H1 (cell line): Measurements from ENCODE around the gene CIAO3. TPM values are rescaled to one million over a fixed set of nuclear protein-coding genes. Genes with fewer than 3 reads are reported as not detected.

Experiments
- CTCF ChIA-PET: fragments of 300-600 bp; sonication (Branson Sonifier 250); formaldehyde crosslinking; loops from one replicate; lab custom pipeline; 2021; ENCODE audit not compliant: partially characterized antibody; lab: Charles Lee
- POLR2A ChIA-PET: fragments of 300-600 bp; sonication (Branson Sonifier 250); formaldehyde crosslinking; loops from one replicate; lab custom pipeline; 2021; ENCODE audit warnings: inconsistent platforms; ENCODE audit not compliant: partially characterized antibody; lab: Charles Lee
- DNase-seq, 2 experiments: peaks; one replicate each; pipeline versions ENCODE4 v3.0.0 to v3.0.0-alpha.2; 2010 to 2022; ENCODE audit warnings: low spot score in 2 of 2, low read depth in 1 of 2, mixed read lengths in 1 of 2
- FAIRE-seq: peaks from 2 replicates; lab custom pipeline; 2011; peaks lifted over from hg19 to GRCh38; lab: Jason Lieb, UNC
- H2AFZ ChIP-seq: 2 replicates; pipeline ENCODE4 v1.8.1; 2012; ENCODE audit warnings: low read length, inconsistent platforms
- H2AK5ac ChIP-seq: 2 replicates; pipeline ENCODE4 v1.6.1; 2013; ENCODE audit warnings: low read depth, low read length
- H2BK120ac ChIP-seq: replicated peaks from 2 replicates; pipeline ENCODE3; 2013; ENCODE audit warnings: low read depth, low read length, inconsistent platforms
- H2BK12ac ChIP-seq: 2 replicates; pipeline ENCODE4 v1.6.1; 2013; ENCODE audit warnings: low read depth, low read length
- H2BK15ac ChIP-seq: 2 replicates; pipeline ENCODE4 v1.6.1; 2013; ENCODE audit warnings: low read length
- H2BK20ac ChIP-seq: 2 replicates; pipeline ENCODE4 v1.6.1; 2013; ENCODE audit warnings: low read length
- H2BK5ac ChIP-seq: 2 replicates; pipeline ENCODE4 v1.6.1; 2013; ENCODE audit warnings: low read depth, low read length
- H3K14ac ChIP-seq: 2 replicates; pipeline ENCODE4 v1.6.1; 2013; ENCODE audit warnings: inconsistent platforms; ENCODE audit not compliant: insufficient read length
- H3K18ac ChIP-seq: 2 replicates; pipeline ENCODE4 v1.6.1; 2013; ENCODE audit warnings: low read length; ENCODE audit errors: extremely low read depth
- H3K23ac ChIP-seq: 2 replicates; pipeline ENCODE4 v1.6.1; 2013; ENCODE audit warnings: inconsistent platforms; ENCODE audit not compliant: insufficient read length
- H3K23me2 ChIP-seq: 2 replicates; pipeline ENCODE4 v1.6.1; 2013; ENCODE audit warnings: low read depth, low read length
- H3K27ac ChIP-seq: 2 replicates; pipeline ENCODE4 v1.6.1; 2011; ENCODE audit warnings: low read depth, low read length, inconsistent platforms
- H3K27me3 ChIP-seq, 4 experiments: replicated peaks in 1 of 4; 1 replicate in 1 of 4; 2 replicates in 3 of 4; pipeline versions ENCODE4 v1.6.1 to v1.8.1; 2011 to 2013; ENCODE audit warnings: low read length in 3 of 4, mild to moderate bottlenecking in 3 of 4, inconsistent platforms in 2 of 4, mixed read lengths in 2 of 4, moderate library complexity in 1 of 4; ENCODE audit not compliant: control insufficient read depth in 3 of 4, insufficient read depth in 3 of 4; ENCODE audit errors: extremely low read depth in 1 of 4
- H3K36me3 ChIP-seq, 4 experiments: 2 replicates each; pipeline versions ENCODE4 v1.6.1 to v1.8.1; 2011 to 2013; ENCODE audit warnings: mild to moderate bottlenecking in 4 of 4, low read length in 3 of 4, moderate library complexity in 2 of 4, control low read depth in 1 of 4, inconsistent platforms in 1 of 4; ENCODE audit not compliant: insufficient read depth in 4 of 4, control insufficient read depth in 2 of 4
- H3K4ac ChIP-seq: replicated peaks from 2 replicates; pipeline ENCODE3; 2013; ENCODE audit warnings: low read length, low read depth, mixed read lengths, inconsistent platforms; ENCODE audit not compliant: insufficient read length
- H3K4me1 ChIP-seq, 4 experiments: replicated peaks in 1 of 4; 1 replicate in 1 of 4; 2 replicates in 3 of 4; pipeline versions ENCODE4 v1.6.1 to v1.8.1; 2011 to 2013; ENCODE audit warnings: low read length in 3 of 4, inconsistent platforms in 2 of 4, mixed read lengths in 1 of 4; ENCODE audit not compliant: insufficient read depth in 4 of 4, control insufficient read depth in 3 of 4
- H3K4me2 ChIP-seq, 2 experiments: 2 replicates each; pipeline versions ENCODE4 v1.6.1 to v1.8.1; 2011 to 2013; ENCODE audit warnings: low read depth in 2 of 2, low read length in 2 of 2, control low read depth in 1 of 2, inconsistent platforms in 1 of 2, mild to moderate bottlenecking in 1 of 2; ENCODE audit not compliant: insufficient read depth in 1 of 2
- H3K4me3 ChIP-seq, 4 experiments: fragments of 200-600, 300-600 bp in 1 of 4; sonication (generic), shearing (Covaris generic), sonication (Bioruptor Twin) in 1 of 4; 2 replicates each; pipeline versions ENCODE4 v1.5.1 to v1.8.1; 2011 to 2016; ENCODE audit warnings: low read length in 4 of 4, low read depth in 3 of 4, control low read depth in 2 of 4, inconsistent platforms in 2 of 4, mild to moderate bottlenecking in 2 of 4, mixed read lengths in 1 of 4, moderate library complexity in 1 of 4; ENCODE audit not compliant: insufficient read depth in 2 of 4; ENCODE audit errors: extremely low read depth in 1 of 4
- H3K56ac ChIP-seq: replicated peaks from 2 replicates; pipeline ENCODE3; 2013; ENCODE audit warnings: low read depth, mild to moderate bottlenecking, mixed read lengths, low read length, inconsistent platforms; ENCODE audit not compliant: insufficient read length
- H3K79me1 ChIP-seq: 2 replicates; pipeline ENCODE4 v1.6.1; 2013; ENCODE audit warnings: low read depth, low read length, control low read depth
- H3K79me2 ChIP-seq, 2 experiments: 2 replicates each; pipeline versions ENCODE4 v1.6.1 to v1.8.1; 2012 to 2013; ENCODE audit warnings: low read length in 2 of 2, mild to moderate bottlenecking in 2 of 2, inconsistent platforms in 1 of 2; ENCODE audit not compliant: insufficient read depth in 2 of 2, control insufficient read depth in 1 of 2
- H3K9ac ChIP-seq, 4 experiments: replicated peaks in 1 of 4; 1 replicate in 1 of 4; 2 replicates in 3 of 4; pipeline versions ENCODE4 v1.6.1 to v1.8.1; 2011 to 2013; ENCODE audit warnings: low read depth in 3 of 4, low read length in 3 of 4, control low read depth in 2 of 4, mild to moderate bottlenecking in 2 of 4, moderate library complexity in 2 of 4, inconsistent platforms in 1 of 4; ENCODE audit errors: extremely low read depth in 1 of 4
- H3K9me3 ChIP-seq, 2 experiments: 2 replicates each; pipeline versions ENCODE4 v1.6.1 to v1.8.1; 2012 to 2013; ENCODE audit warnings: mild to moderate bottlenecking in 2 of 2, moderate library complexity in 2 of 2, control low read depth in 1 of 2, inconsistent platforms in 1 of 2, low read depth in 1 of 2, low read length in 1 of 2, mixed read lengths in 1 of 2; ENCODE audit not compliant: insufficient read depth in 2 of 2
- H4K20me1 ChIP-seq, 2 experiments: replicated peaks in 1 of 2; 2 replicates each; pipeline versions ENCODE3 to v1.8.1; 2011 to 2013; ENCODE audit warnings: inconsistent platforms in 2 of 2, low read length in 2 of 2, mild to moderate bottlenecking in 1 of 2; ENCODE audit not compliant: insufficient read depth in 2 of 2, control insufficient read depth in 1 of 2
- H4K5ac ChIP-seq: 2 replicates; pipeline ENCODE4 v1.6.1; 2013; ENCODE audit warnings: low read length, low read depth, mixed read lengths, inconsistent platforms; ENCODE audit not compliant: insufficient read length
- H4K8ac ChIP-seq: 2 replicates; pipeline ENCODE4 v1.8.0; 2013; ENCODE audit warnings: mild to moderate bottlenecking, moderate library complexity, low read length, inconsistent platforms; ENCODE audit not compliant: insufficient read depth; ENCODE audit errors: extremely low read depth
- H4K91ac ChIP-seq: replicated peaks from 2 replicates; pipeline ENCODE3; 2013; ENCODE audit warnings: low read length, mixed read lengths, inconsistent platforms; ENCODE audit not compliant: insufficient read length
- BCL11A ChIP-seq, 2 experiments: IDR thresholded peaks; one replicate each; pipeline ENCODE4 v1.6.1; 2011; ENCODE audit warnings: low read depth in 2 of 2, low read length in 2 of 2, mild to moderate bottlenecking in 2 of 2
- CTCF ChIP-seq, 3 experiments: IDR thresholded peaks; 1 replicate in 2 of 3; 2 replicates in 1 of 3; pipeline versions ENCODE4 v1.5.1 to v1.6.1; 2011; ENCODE audit warnings: low read length in 3 of 3, mild to moderate bottlenecking in 3 of 3, inconsistent platforms in 2 of 3, low read depth in 1 of 3, moderate library complexity in 1 of 3; ENCODE audit not compliant: insufficient read depth in 1 of 3; ENCODE audit errors: control extremely low read depth in 1 of 3
- POLR2AphosphoS5 ChIP-seq: IDR thresholded peaks from 2 replicates; pipeline ENCODE4 v1.6.1; 2011; ENCODE audit warnings: low read depth, low read length
- POU5F1 ChIP-seq: IDR thresholded peaks from 2 replicates; pipeline ENCODE4 v1.6.1; 2011; ENCODE audit warnings: low read depth, mild to moderate bottlenecking, low read length, moderate library complexity
- RAD21 ChIP-seq, 2 experiments: IDR thresholded peaks in 1 of 2; conservative IDR thresholded peaks in 1 of 2; 2 replicates each; pipeline ENCODE4 v1.6.1; 2011; ENCODE audit warnings: low read depth in 2 of 2, low read length in 2 of 2, improper control_type of control experiment in 1 of 2, inconsistent platforms in 1 of 2, mild to moderate bottlenecking in 1 of 2, moderate library complexity in 1 of 2
- RXRA ChIP-seq: IDR thresholded peaks from 2 replicates; pipeline ENCODE4 v1.6.1; 2011; ENCODE audit warnings: low read depth, mild to moderate bottlenecking, low read length, moderate library complexity; ENCODE audit not compliant: insufficient read depth
- SP4 ChIP-seq: IDR thresholded peaks from 2 replicates; pipeline ENCODE4 v1.6.1; 2012; ENCODE audit warnings: low read length, inconsistent platforms
- TAF7 ChIP-seq: optimal IDR thresholded peaks from 2 replicates; pipeline ENCODE3; 2011; ENCODE audit warnings: low read depth, mild to moderate bottlenecking, inconsistent platforms, low read length, moderate library complexity, borderline replicate concordance
- WGBS, 2 experiments: shearing (Covaris generic) in 1 of 2; methylation state at CpG; one replicate each; pipeline versions ENCODE4 v1.1.6 to v1.1.7; 2013 to 2015; ENCODE audit warnings: low lambda C conversion rate in 2 of 2, mixed read lengths in 2 of 2, inconsistent platforms in 1 of 2, low coverage in 1 of 2, missing lambda C conversion rate in 1 of 2; ENCODE audit not compliant: insufficient replicate concordance in 2 of 2, insufficient coverage in 1 of 2, insufficient read length in 1 of 2; ENCODE audit errors: extremely low coverage in 1 of 2, missing lambda C conversion rate in 1 of 2; 5-methylcytosine and 5-hydroxymethylcytosine counted together
- polyA plus RNA-seq, 7 experiments: library from polyadenylated mRNA; depleted of rRNA in 3 of 7; stranded (reverse) in 5 of 7; unstranded in 2 of 7; fragments of >200 nt in 5 of 7; fragments of 200-250 nt in 2 of 7; gene quantifications; 1 replicate in 5 of 7; 2 replicates in 1 of 7; 4 replicates in 1 of 7; pipeline versions ENCODE4 v1.2.1 to v1.2.3, GENCODE V29; 2011 to 2013; ENCODE audit warnings: missing spikeins in 2 of 7, mixed read lengths in 2 of 7
- total RNA-seq: library from RNA; stranded (reverse); fragmentation: NEBNext Ultra II Directional; extraction: Animal tissue kit (Norgen Biotek cat#: 25700); gene quantifications from 2 replicates; pipeline ENCODE4 v1.2.1, GENCODE V29; 2021

The CIAO3 gene
- total and polyA plus RNA-seq, 2 of the 8 experiments (the other 6 are each of a cell fraction or from before 2014, with no cell fraction given): 20.0 to 20.4 TPM

GRCh38 chr16:733382-734207, 7.2 kb downstream of the CIAO3 start:
- H2AK5ac ChIP-seq: no peak overlapping the region
- TF ChIP-seq TAF7 (no peak), RAD21 (IDR thresholded peaks at IDR 0.05 in 1 of 2, conservative IDR thresholded peaks at IDR 0.05 in 1 of 2; ENCODE audit: low read depth in 2 of 2, low read length in 2 of 2) (peak; percentile 25 to 37; a peak in 3 of 4 replicates), CTCF (IDR thresholded peaks at IDR 0.05; ENCODE audit: control extremely low read depth in 1 of 3, insufficient read depth in 1 of 3, low read depth in 1 of 3, low read length in 3 of 3) (peak in 2 of 3 experiments; percentile 65 to 68; a peak in 3 of 4 replicates), POU5F1 (no peak), RXRA (no peak), BCL11A (IDR thresholded peaks at IDR 0.05; ENCODE audit: low read depth in 2 of 2, low read length in 2 of 2) (no peak), POLR2AphosphoS5 (no peak), SP4 (no peak)

More at GRCh38 chr16:733382-734207, 7.2 kb downstream of the CIAO3 start:
- Histone ChIP-seq H3K14ac (no peak overlapping the region), H3K4me3 (no peak overlapping the region), H4K8ac (no peak overlapping the region; the same call in none of the 2 replicates), H3K9ac (no peak overlapping the region), H3K23ac (no peak overlapping the region), H2BK15ac (no peak overlapping the region), H4K5ac (no peak overlapping the region), H4K91ac (no peak overlapping the region), H3K23me2 (peaks cover 3% of the 10 kb centered on the region; the same call in 1 of the 2 replicates), H2BK120ac (no peak overlapping the region), H3K4me2 (no peak overlapping the region), H2BK5ac (0 out of 2 replicates have a peak overlapping the region, but pooled peaks have one; percentile 60), H3K18ac (no peak overlapping the region), H3K79me2 (no peaks in the 10 kb centered on the region), H2AFZ (no peak overlapping the region), H3K56ac (no peak overlapping the region), H3K36me3 (peaks cover 0 to 3% (median 2%) of the 10 kb centered on the region in 4 experiments; a peak in 2 of 8 replicates), H3K4ac (no peak overlapping the region), H4K20me1 (peaks cover 2 to 11% of the 10 kb centered on the region in 2 experiments), H2BK20ac (no peak overlapping the region), H2BK12ac (no peak overlapping the region), H3K27ac (no peak overlapping the region), H3K9me3 (no peaks in the 10 kb centered on the region), H3K79me1 (no peaks in the 10 kb centered on the region), H3K4me1 (peaks cover 0 to 2% (median 0%) of the 10 kb centered on the region in 4 experiments; a peak in 2 of 7 replicates), H3K27me3 (no peaks in the 10 kb centered on the region)
- peak in 1 of 2 experiments; percentile 84 for DNase-seq
- ChIA-PET POLR2A (interaction anchor here (1.0 to 23.0 kb wide), 3 partner anchors 17 to 47 kb away, joined by 3 to 353 read pairs (median 5); partner anchors contain the start of genes ANTKMT, CCDC78, HAGHL and METRN), CTCF (interaction anchor here (0.7 to 35.8 kb wide), 10 partner anchors 3 to 378 kb away, joined by 3 to 977 read pairs (median 9); partner anchors contain the start of genes ANTKMT, CCDC78, CHTF18 and CIAO3)
- no peak for FAIRE-seq
- 88% methylated on average over 27 of the region's 34 CpGs; no CpG with 5 or more reads in 1 of the 2 experiments for WGBS, 2 experiments
